T-helper 1 cell (primary cell): ENCODE results near the gene ZBTB46.
"Not testable (repeated sequence)": the region's sequence is repeated elsewhere in the genome, so short reads cannot be mapped to it uniquely, and the experiment has no call there.

Experiments
- DNase-seq, 5 donors: peaks; one replicate each; pipeline ENCODE4 v3.0.0-alpha.2; 2012 to 2020
- total RNA-seq, 4 donors: gene quantifications; one replicate each; lab custom pipeline; 2026; lab: John Stamatoyannopoulos, UW

The ZBTB46 gene, protein sequence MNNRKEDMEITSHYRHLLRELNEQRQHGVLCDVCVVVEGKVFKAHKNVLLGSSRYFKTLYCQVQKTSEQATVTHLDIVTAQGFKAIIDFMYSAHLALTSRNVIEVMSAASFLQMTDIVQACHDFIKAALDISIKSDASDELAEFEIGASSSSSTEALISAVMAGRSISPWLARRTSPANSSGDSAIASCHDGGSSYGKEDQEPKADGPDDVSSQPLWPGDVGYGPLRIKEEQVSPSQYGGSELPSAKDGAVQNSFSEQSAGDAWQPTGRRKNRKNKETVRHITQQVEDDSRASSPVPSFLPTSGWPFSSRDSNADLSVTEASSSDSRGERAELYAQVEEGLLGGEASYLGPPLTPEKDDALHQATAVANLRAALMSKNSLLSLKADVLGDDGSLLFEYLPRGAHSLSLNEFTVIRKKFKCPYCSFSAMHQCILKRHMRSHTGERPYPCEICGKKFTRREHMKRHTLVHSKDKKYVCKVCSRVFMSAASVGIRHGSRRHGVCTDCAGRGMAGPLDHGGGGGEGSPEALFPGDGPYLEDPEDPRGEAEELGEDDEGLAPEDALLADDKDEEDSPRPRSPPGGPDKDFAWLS
- total RNA-seq, result 0.08 to 0.54 (median 0.27) reads per million in 4 donors

DNA sequence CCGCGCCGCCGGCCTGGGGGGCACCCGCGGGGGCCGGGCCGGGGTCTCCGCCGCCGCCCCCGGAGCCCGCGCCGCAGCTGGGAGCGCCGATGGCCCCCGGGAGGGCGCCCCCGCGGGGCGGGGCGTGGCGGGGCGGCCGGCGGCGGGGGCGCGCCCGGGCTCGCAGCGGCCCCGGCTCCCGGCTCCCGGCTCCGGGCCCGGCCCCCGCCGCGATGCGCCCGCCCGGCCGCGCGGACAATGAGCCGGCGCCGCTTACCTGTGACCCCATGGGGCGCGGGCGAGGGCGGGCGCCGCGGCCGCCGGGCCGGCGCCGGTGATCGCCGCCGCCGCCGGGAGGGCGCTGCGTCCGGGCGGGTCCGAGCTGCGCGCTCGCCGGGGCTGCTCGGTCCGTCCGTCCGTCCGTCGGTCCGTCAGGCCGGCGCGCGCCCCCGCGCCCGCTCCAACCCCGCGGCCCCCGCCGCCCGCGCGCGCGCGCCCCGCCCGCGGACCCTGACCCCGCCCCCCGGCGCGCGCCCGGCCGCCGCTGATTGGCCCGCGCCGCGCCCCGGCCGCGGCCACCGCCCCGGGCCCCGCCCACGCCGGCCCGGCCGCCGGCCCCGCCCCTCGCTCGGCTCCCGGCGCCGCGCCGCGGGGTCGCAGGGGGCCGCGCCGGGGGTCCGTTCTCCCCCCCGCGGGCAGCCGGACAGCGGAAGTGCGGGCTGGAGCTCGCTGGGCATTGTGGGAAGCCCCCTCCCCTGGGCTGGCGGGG, at the start of gene ZBTB46:
Gene ZBTB46 (minus strand): TSS at position 424 of the 748 bp plus-strand sequence. CDS start 40,507 bp downstream, outside the sequence.
- DNase-seq, result no peak

- DNase-seq, result no peak
These were observed 48.0 kb upstream of the ZBTB46 start for GRCh38 chr20:63878899-63879663.

DNA sequence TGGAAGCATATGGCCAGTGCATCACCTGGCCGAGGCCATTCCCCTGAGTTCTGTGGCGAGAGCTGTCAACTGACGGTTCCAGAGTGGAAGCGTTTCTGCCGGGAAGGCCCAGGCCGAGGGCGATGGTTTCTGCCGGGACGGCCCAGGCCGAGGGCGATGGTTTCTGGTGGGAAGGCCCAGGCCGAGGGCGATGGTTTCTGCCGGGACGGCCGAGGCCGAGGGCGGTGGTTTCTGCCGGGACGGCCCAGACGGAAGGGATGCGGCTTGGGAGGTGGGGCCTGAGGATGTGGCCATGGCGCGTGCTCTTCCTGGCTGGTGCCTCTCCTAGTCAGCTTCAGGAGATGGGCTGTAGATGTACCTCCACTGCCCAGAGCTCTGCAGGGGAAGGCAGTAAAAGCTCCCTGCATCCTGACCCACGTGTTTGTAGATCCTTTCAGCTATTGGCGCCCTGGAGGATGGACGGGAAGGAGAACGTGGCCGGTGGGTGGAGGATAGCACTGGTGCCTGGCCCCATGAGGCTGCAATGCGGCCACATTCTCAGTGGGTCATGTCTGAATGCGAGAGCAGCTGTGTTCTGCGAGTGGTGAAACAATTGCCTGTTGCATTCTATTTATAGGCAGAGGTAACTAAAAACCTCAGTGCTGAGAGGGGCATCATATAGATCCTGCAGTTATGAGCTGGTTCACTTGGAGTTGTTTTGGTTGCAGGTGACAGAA, 46.8 kb upstream of the ZBTB46 start:
- DNase-seq, result no peak

GRCh38 chr20:63876489-63877036, 45.5 kb upstream of the ZBTB46 start:
- no peak for DNase-seq

DNA sequence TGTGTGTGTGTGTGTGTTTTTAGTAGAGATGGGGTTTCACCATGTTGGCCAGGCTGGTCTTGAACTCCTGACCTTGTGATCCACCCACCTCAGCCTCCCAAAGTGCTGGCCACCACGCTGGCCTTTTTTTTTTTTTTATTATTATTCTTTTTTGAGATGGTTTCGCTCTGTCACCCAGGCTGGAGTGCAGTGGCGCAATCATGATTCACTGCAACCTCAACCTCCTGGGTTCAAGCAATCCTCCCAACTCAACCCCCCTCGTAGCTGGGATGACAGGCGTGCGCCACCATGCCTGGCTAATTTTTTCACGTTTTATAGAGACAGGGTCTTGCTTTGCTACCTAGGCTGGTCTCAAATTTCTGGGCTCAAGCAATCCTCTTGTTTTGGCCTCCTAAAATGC, 43.2 kb upstream of the ZBTB46 start:
- not testable (repeated sequence) for DNase-seq

- peak in 1 of 5 donors; percentile 86 for DNase-seq
These were observed 42.5 kb upstream of the ZBTB46 start for GRCh38 chr20:63873477-63873971.

DNA sequence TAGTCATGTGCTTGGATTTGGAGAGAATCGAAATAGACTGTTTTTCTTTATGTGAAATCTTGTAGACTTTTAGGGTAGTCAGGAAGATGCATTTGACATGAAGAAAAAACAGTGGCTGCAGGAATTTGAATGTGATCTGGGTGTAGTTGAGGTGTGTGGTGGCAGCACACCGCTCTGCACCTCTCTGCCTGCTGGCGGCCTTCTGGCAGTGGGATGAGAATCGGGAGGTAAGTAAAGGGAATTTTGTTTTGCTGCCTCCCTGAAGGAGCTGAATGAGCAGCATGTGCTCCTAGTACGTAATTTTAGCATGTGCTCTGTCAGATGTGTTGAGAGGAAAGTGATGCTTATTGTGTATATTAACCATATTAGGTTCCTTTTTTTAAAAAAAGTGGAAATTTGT, 37.2 kb upstream of the ZBTB46 start:
- no peak for DNase-seq

DNA sequence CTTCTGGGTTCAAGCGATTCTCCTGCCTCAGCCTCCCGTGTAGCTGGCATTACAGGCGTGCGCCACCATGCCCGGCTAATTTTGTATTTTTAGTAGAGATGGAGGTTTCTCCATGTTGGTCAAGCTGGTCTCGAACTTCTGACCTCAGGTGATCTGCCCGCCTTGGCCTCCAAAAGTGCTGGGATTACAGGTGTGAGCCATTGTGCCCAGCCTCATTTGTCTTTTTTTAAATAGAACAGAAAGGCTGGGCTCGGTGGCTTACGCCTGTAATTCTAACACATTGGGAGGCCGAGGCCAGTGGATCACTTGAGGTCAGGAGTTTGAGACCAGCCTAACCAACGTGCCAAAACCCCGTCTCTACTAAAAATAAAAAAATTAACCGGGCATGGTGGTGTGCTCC, 36.0 kb upstream of the ZBTB46 start:
- not testable (repeated sequence) for DNase-seq

DNA sequence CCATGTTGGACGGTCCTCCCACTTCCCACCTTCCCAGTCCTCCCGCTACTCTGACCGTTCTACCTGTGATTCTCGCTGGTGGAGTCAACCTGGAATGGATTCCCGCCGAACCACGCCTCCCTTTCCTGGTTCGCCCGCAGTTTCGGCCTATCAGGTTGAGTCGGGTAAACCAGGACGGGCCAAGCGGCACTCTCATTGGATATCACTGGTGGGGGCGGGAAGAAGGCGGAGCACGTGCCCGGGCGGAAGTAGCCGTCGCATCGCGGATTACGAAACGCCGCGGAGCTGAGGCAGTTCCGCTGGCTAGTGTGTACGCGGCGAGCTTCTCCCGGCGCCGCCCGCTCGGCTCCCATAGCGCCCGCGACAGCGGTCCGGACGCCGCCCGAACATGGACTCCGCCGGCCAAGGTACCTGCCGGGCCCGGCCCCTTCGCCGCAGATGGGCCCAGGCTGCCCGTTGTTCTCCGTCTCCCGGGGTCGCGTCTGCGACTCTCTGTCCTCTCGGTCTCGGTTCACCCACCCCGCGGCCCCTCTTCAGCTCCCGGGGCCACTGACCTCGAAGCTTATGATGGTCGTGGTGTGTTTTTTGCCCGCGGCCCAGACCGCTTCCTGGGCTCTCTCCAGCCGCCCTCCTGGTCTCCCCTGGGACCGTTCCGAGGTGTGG, 34.0 kb upstream of the ZBTB46 start, which contains the start of gene TPD52L2:
Gene TPD52L2 (plus strand): TSS at position 293 of the 663 bp plus-strand sequence. CDS start 96 bp downstream, at position 389.
- DNase-seq, result peak; percentile 95 to 98 (median 98)

- DNase-seq, result no peak
These were observed 33.5 kb upstream of the ZBTB46 start for GRCh38 chr20:63864545-63864977.

GRCh38 chr20:63863798-63864544, 32.9 kb upstream of the ZBTB46 start:
- DNase-seq, result peak; percentile 56 to 91 (median 65)

DNA sequence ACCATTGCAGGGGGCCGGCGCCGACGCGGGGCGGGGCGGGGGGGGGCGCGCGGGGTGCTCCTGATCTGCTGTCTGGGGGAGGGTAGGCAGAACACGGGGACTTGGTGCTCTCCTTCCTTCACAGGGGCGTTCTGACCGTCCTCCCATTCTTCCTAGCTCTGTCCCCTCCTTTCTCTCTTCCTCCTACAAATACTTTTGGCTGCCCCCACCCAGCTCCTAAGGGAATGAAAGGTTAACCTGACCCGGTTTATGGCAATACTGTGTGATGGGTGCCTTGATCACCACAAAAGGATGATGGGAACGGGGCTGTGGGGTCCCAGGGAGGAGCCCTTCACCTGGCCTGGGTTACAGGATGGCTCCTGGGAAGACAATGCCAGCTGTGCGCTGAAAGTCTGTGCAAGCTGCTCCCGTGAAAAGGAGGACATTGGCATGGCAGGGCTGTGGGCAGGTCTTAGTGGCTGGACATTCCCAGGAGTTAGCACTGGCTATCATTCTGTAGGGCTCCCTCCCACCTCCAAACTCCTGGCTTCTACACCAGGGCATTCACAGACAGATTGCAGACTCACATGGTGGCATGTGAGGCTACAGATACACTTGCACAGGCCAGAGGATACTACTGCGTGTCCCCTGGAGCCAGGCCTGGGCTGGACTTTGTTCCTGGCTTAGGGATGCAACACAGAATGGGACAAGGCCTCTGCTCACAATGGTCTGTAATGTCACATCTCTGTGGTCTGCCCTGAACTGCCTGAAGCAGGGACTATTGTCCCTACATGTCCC, 32.1 kb upstream of the ZBTB46 start:
- DNase-seq, result no peak

DNA sequence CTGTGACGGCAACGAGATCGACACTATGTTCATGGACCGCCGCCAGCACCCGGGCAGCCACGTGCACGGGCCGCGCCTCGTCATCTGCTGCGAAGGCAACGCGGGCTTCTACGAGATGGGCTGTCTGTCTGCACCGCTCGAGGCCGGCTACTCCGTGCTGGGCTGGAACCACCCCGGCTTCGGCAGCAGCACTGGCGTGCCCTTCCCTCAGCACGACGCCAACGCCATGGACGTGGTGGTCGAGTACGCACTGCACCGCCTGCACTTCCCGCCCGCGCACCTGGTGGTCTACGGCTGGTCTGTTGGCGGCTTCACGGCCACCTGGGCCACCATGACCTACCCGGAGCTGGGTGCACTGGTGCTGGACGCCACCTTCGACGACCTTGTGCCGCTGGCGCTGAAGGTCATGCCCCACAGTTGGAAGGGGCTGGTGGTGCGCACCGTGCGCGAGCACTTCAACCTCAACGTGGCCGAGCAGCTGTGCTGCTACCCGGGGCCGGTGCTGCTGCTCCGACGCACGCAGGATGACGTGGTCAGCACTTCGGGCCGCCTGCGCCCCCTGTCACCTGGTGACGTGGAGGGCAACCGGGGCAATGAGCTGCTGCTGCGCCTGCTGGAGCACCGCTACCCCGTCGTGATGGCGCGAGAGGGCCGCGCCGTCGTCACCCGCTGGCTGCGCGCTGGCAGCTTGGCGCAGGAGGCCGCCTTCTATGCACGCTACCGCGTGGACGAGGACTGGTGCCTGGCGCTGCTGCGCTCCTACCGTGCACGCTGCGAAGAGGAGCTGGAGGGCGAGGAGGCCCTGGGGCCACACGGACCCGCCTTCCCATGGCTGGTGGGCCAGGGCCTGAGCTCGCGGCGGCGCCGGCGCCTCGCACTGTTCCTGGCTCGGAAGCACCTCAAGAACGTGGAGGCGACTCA, 31.2 kb upstream of the ZBTB46 start:
- DNase-seq, result no peak

GRCh38 chr20:63861365-63861934, 30.4 kb upstream of the ZBTB46 start, which contains the start of gene ABHD16B:
ABHD16B (plus strand) TSS chr20:63861498; CDS start chr20:63861541, 43 bp downstream.
- DNase-seq, result no peak

DNA sequence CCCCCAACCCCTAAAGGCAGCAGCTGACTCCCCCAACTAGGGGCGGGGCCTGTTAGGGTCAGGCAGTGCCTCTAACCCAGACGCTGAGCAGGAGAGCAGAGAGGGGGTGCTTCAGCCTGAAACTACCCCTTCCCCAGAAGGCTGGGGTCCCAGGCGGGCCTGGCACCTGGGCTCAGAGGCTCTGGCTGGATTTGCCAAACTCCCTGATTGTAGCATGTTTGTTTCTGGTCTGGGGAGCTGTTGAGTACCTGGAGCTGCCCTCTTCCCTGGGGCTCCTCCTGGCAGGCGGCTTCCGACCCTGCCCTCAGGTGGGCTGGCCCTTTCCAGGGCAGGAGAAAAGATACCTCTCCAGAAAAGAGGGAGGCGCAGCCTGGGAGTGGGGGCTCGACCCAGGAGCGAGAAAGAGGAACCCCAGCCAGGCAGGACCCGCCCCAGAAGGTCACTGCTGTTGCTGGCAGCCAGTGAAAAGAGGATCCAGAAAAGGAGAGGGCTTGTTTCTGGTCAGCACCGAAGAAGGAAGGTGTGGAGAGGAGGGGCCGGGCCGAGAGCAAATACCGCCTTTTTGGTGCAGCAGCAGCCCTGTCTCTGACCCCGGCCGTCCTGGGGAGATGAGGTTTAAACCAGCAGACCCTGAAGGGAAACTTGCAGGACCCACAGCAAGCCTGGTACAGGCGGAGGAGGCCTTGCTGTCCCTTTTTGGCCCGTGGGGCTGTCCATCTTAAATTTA, 29.4 kb upstream of the ZBTB46 start:
- DNase-seq, result no peak

GRCh38 chr20:63859166-63859699, 28.2 kb upstream of the ZBTB46 start:
- no peak for DNase-seq
